Testis (tissue), 2 donors: ENCODE results near the gene CELF4.

ENCODE experiments used
- POLR2A ChIP-seq: fragments of 450-650 bp; IDR thresholded peaks from one replicate; pipeline ENCODE4 v1.6.1; 2017; ENCODE audit warnings: antibody characterized with exemption, mild to moderate bottlenecking, moderate library complexity
- TF ChIP-seq, protein P1 (sequence below), 3 experiments: fragments of 450-650 bp in 2 of 3; fragments of 200-600 bp in 1 of 3; sonication (generic) in 1 of 3; IDR thresholded peaks; one replicate each; pipeline ENCODE4 v1.5.1; 2016 to 2019; ENCODE audit warnings: antibody characterized with exemption in 3 of 3, mild to moderate bottlenecking in 2 of 3, moderate library complexity in 1 of 3

DNA sequence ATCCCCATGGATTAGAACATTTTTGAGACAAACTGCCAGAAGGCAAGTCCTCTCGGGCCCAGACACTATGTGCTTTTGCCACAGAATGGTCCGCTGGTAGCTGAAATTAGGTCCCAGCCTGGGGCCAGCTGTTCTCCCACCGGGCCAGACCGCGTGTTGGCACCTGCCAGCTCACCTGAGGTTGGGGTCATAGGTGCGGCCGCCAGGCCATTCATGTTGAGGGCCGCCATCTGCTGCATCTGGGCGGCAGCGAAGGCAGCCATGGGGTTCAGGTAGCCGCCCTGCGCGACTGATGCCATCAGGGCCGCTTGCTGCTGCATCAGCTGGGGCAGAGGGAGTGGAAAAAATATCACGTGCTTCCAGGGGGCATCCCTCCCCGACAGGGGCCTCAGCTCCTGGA is 292.8 kb downstream of the CELF4 start:
- TF ChIP-seq, protein P1, sequence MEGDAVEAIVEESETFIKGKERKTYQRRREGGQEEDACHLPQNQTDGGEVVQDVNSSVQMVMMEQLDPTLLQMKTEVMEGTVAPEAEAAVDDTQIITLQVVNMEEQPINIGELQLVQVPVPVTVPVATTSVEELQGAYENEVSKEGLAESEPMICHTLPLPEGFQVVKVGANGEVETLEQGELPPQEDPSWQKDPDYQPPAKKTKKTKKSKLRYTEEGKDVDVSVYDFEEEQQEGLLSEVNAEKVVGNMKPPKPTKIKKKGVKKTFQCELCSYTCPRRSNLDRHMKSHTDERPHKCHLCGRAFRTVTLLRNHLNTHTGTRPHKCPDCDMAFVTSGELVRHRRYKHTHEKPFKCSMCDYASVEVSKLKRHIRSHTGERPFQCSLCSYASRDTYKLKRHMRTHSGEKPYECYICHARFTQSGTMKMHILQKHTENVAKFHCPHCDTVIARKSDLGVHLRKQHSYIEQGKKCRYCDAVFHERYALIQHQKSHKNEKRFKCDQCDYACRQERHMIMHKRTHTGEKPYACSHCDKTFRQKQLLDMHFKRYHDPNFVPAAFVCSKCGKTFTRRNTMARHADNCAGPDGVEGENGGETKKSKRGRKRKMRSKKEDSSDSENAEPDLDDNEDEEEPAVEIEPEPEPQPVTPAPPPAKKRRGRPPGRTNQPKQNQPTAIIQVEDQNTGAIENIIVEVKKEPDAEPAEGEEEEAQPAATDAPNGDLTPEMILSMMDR (IDR thresholded peaks at IDR 0.05): no peak
- no peak for TF ChIP-seq POLR2A
